Measurements from ENCODE around the gene ABHD2.

DNA sequence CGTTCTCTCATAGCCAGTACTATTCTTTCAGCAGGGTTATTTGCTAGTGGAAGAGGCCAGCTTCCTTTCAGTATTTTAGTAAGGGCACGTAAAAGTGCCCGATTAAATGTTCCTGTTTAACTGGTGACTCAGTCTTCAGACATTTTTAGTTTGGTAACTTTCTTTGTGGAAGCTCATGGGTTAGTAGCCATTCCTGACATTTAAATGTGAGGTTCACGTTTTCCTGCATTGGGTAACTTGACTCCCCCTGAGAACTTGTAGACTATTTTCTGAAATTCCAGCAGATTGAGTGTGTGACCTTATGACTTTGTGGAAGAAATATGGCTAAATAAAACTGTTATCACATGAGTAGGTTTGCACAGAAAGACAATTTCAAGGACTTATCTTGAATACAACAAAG is 16.9 kb downstream of the ABHD2 start:
- TF ChIP-seq CTCF (IDR thresholded peaks at IDR 0.05) = no peak
- TF ChIP-seq POLR2A (IDR thresholded peaks at IDR 0.05) = no peak

Measured in heart left ventricle (tissue), 13 donors.